Aorta (tissue), 5 donors: Measurements from ENCODE around the gene GOLT1A. TPM values are rescaled to one million over a fixed set of nuclear protein-coding genes. Genes with fewer than 3 reads are reported as not detected.

ENCODE experiments used
- ATAC-seq: fragments of 200-7000 bp; cut with Tn5 transposase; one replicate; pipeline ENCODE4 v1.9.1; 2022; ENCODE audit warnings: moderate library complexity; ENCODE audit not compliant: low FRiP score
- DNase-seq, 2 donors: peaks; one replicate each; pipeline ENCODE4 v3.0.0-alpha.2; 2020
- H3K27ac ChIP-seq, 2 donors: one replicate each; pipeline ENCODE4 v1.5.1; 2013; ENCODE audit warnings: low read length in 2 of 2, mild to moderate bottlenecking in 2 of 2, moderate library complexity in 2 of 2, control low read depth in 1 of 2, inconsistent platforms in 1 of 2, low read depth in 1 of 2
- H3K27me3 ChIP-seq, 2 donors: one replicate each; pipeline ENCODE4 v1.6.1; 2013; ENCODE audit warnings: control low read depth in 1 of 2, low read length in 1 of 2, mild to moderate bottlenecking in 1 of 2, moderate library complexity in 1 of 2; ENCODE audit not compliant: insufficient read depth in 2 of 2, control insufficient read depth in 1 of 2
- H3K36me3 ChIP-seq, 2 donors: one replicate each; pipeline ENCODE4 v1.6.1; 2013; ENCODE audit warnings: control low read depth in 1 of 2, low read length in 1 of 2, mild to moderate bottlenecking in 1 of 2; ENCODE audit not compliant: insufficient read depth in 2 of 2, control insufficient read depth in 1 of 2
- H3K4me1 ChIP-seq, 2 donors: one replicate each; pipeline ENCODE4 v1.6.1; 2013; ENCODE audit warnings: low read length in 2 of 2, control low read depth in 1 of 2, mild to moderate bottlenecking in 1 of 2, moderate library complexity in 1 of 2; ENCODE audit not compliant: insufficient read depth in 2 of 2, control insufficient read depth in 1 of 2
- H3K4me3 ChIP-seq, 2 donors: one replicate each; pipeline ENCODE4 v1.5.1; 2013; ENCODE audit warnings: low read length in 2 of 2, control low read depth in 1 of 2, mild to moderate bottlenecking in 1 of 2
- H3K9me3 ChIP-seq: one replicate; pipeline ENCODE4 v1.6.1; 2013; ENCODE audit warnings: mild to moderate bottlenecking, low read length; ENCODE audit not compliant: control insufficient read depth
- WGBS, 2 donors: extraction: QIAGEN DNeasy Blood & Tissue Kit; methylation state at CpG; one replicate each; pipeline ENCODE4 v1.1.7; 2013; 5-methylcytosine and 5-hydroxymethylcytosine counted together
- intact Hi-C, 2 donors: fragments of 100-400 bp; cut with DNase I; formaldehyde crosslinking; loops; one replicate each; pipeline versions ENCODE4 v1.14.2 to v1.15.0; 2022
- polyA plus RNA-seq, 2 donors: library from polyadenylated mRNA; stranded (reverse); fragments of 200-250 nt; gene quantifications; one replicate each; pipeline ENCODE4 v1.2.3, GENCODE V29; 2013
- total RNA-seq, 2 donors: library from RNA; stranded (reverse); fragmentation: NEBNext Ultra II Directional; extraction: Animal tissue kit (Norgen Biotek cat#: 25700); gene quantifications; one replicate each; pipeline ENCODE4 v1.2.1, GENCODE V29; 2021
- donor health status: healthy with polysubstance abuse.
- donor health status: Bipolar disorder and iron deficiency.
- donor health status: DM: no; HTN: no; CAD: no.
- donor health status: DM: no; HTN: no; CAD: no.
- donor health status: DM: yes; HTN: yes; CAD: no.

Gene GOLT1A
- total and polyA plus RNA-seq, 4 donors: 10.5 TPM; not detected in 3

- H3K27ac ChIP-seq: no peak overlapping the region
- intact Hi-C loops: no loop called here
- no peaks in the 10 kb centered on the region for H3K4me1 ChIP-seq
- 72 to 74% methylated on average over 6 of the region's 6 CpGs for WGBS, 2 donors
- no peaks in the 10 kb centered on the region for H3K36me3 ChIP-seq
- no peak overlapping the region for H3K4me3 ChIP-seq
- ATAC-seq (no peak), DNase-seq (no peak)
- H3K27me3 ChIP-seq: no peaks in the 10 kb centered on the region
- no peaks in the 10 kb centered on the region for H3K9me3 ChIP-seq
Observed at GRCh38 chr1:204180133-204180532, 33.7 kb downstream of the GOLT1A start.

- intact Hi-C loops: no loop called here
- Histone ChIP-seq H3K27me3 (no peaks in the 10 kb centered on the region), H3K36me3 (no peaks in the 10 kb centered on the region), H3K27ac (no peak overlapping the region), H3K4me3 (no peak overlapping the region), H3K9me3 (no peaks in the 10 kb centered on the region), H3K4me1 (no peaks in the 10 kb centered on the region)
- 79 to 85% methylated on average over 7 of the region's 7 CpGs for WGBS, 2 donors
- DNase-seq (no peak), ATAC-seq (no peak)
Observed at GRCh38 chr1:204178487-204179281, 35.1 kb downstream of the GOLT1A start.

- WGBS, 2 donors: 40 to 45% methylated on average over 4 of the region's 4 CpGs
- no peaks in the 10 kb centered on the region for H3K27me3 ChIP-seq
- DNase-seq (no peak), ATAC-seq (no peak)
- H3K4me1 ChIP-seq: no peaks in the 10 kb centered on the region
- no peak overlapping the region for H3K4me3 ChIP-seq
- H3K36me3 ChIP-seq: no peaks in the 10 kb centered on the region
- no peaks in the 10 kb centered on the region for H3K9me3 ChIP-seq
- H3K27ac ChIP-seq: no peak overlapping the region
- intact Hi-C loops: no loop called here
Observed at GRCh38 chr1:204177133-204177532, 36.7 kb downstream of the GOLT1A start.

- H3K4me1 ChIP-seq: no peaks in the 10 kb centered on the region
- intact Hi-C loops: no loop called here
- ATAC-seq (no peak), DNase-seq (peak in 1 of 2 donors; percentile 5)
- no peak overlapping the region for H3K4me3 ChIP-seq
- 77 to 82% methylated on average over 5 of the region's 5 CpGs for WGBS, 2 donors
- H3K27me3 ChIP-seq: no peaks in the 10 kb centered on the region
- H3K27ac ChIP-seq: no peak overlapping the region
- no peaks in the 10 kb centered on the region for H3K36me3 ChIP-seq
- H3K9me3 ChIP-seq: no peaks in the 10 kb centered on the region
Observed at GRCh38 chr1:204176049-204176448, 37.7 kb downstream of the GOLT1A start.

GRCh38 chr1:204174958-204175357, 38.8 kb downstream of the GOLT1A start:
- H3K27me3 ChIP-seq: no peaks in the 10 kb centered on the region
- DNase-seq: no peak

GRCh38 chr1:204172404-204173029, 41.3 kb downstream of the GOLT1A start:
- Histone ChIP-seq H3K27me3 (no peaks in the 10 kb centered on the region), H3K4me1 (no peaks in the 10 kb centered on the region), H3K9me3 (peaks cover 2% of the 10 kb centered on the region), H3K36me3 (no peaks in the 10 kb centered on the region), H3K4me3 (no peak overlapping the region), H3K27ac (no peak overlapping the region)
- no peak for ATAC-seq
- 89 to 91% methylated on average over 2 of the region's 2 CpGs for WGBS, 2 donors
- no peak for DNase-seq
- intact Hi-C loops: no loop called here

More at GRCh38 chr1:204174958-204175357, 38.8 kb downstream of the GOLT1A start:
- Histone ChIP-seq H3K36me3 (no peaks in the 10 kb centered on the region), H3K4me3 (no peak overlapping the region), H3K27ac (no peak overlapping the region), H3K4me1 (no peaks in the 10 kb centered on the region), H3K9me3 (peaks cover 2% of the 10 kb centered on the region)
- 70 to 78% methylated on average over 3 of the region's 3 CpGs for WGBS, 2 donors
- intact Hi-C loops: no loop called here
- no peak for ATAC-seq

- WGBS, 2 donors: 49 to 56% methylated on average over 4 of the region's 4 CpGs
Observed at GRCh38 chr1:204171751-204172178, 42.0 kb downstream of the GOLT1A start.

GRCh38 chr1:204170494-204171155, 43.2 kb downstream of the GOLT1A start:
- no peaks in the 10 kb centered on the region for H3K4me1 ChIP-seq
- ATAC-seq: no peak
- intact Hi-C loops: no loop called here
- H3K27me3 ChIP-seq: no peaks in the 10 kb centered on the region
- H3K9me3 ChIP-seq: peaks cover 2% of the 10 kb centered on the region
- H3K27ac ChIP-seq: no peak overlapping the region
- no peaks in the 10 kb centered on the region for H3K36me3 ChIP-seq
- H3K4me3 ChIP-seq: peak overlapping the region in 1 of 2 donors; percentile 8
- WGBS, 2 donors: 81 to 89% methylated on average over 3 of the region's 3 CpGs
- peak in 1 of 2 donors; percentile 2 for DNase-seq

More at GRCh38 chr1:204171751-204172178, 42.0 kb downstream of the GOLT1A start:
- Histone ChIP-seq H3K4me3 (no peak overlapping the region), H3K27me3 (no peaks in the 10 kb centered on the region), H3K9me3 (peaks cover 2% of the 10 kb centered on the region), H3K27ac (no peak overlapping the region), H3K36me3 (no peaks in the 10 kb centered on the region), H3K4me1 (no peaks in the 10 kb centered on the region)
- intact Hi-C loops: no loop called here
- no peak for ATAC-seq
- no peak for DNase-seq
